Measurements from ENCODE around the gene HEMK1. TPM values are rescaled to one million over a fixed set of nuclear protein-coding genes. Genes with fewer than 3 reads are reported as not detected.

HEMK1 gene
- total RNA-seq, 2 donors from 2014 or later: 8.5 to 17.1 TPM

- Histone ChIP-seq H3K9me3 (no peaks in the 10 kb centered on the region), H3K36me3 (no peaks in the 10 kb centered on the region), H3K27me3 (replicated peaks; ENCODE audit: insufficient read depth) (no peaks in the 10 kb centered on the region), H3K27ac (peak overlapping the region; percentile 21 to 36), H3K4me3 (no peak overlapping the region), H3K4me1 (replicated peaks) (peaks cover 28% of the 10 kb centered on the region)
- DNase-seq (ENCODE audit: low spot score): no peak
- TF ChIP-seq POLR2A (IDR thresholded peaks at IDR 0.05) (no peak), POLR2AphosphoS5 (IDR thresholded peaks at IDR 0.05) (peak; percentile 71)
- WGBS: 82% methylated on average over 1 of the region's 1 CpG
- intact Hi-C loops (cut with DNase I): no loop called here
Observed at GRCh38 chr3:50620420-50620819, 51.1 kb downstream of the HEMK1 start.

GRCh38 chr3:50620820-50621219 is 51.5 kb downstream of the HEMK1 start:
- Histone ChIP-seq H3K4me3 (no peak overlapping the region), H3K27me3 (replicated peaks; ENCODE audit: insufficient read depth) (no peaks in the 10 kb centered on the region), H3K27ac (peak overlapping the region; percentile 21 to 36), H3K36me3 (no peaks in the 10 kb centered on the region), H3K9me3 (no peaks in the 10 kb centered on the region), H3K4me1 (replicated peaks) (peaks cover 28% of the 10 kb centered on the region)
- no peak for DNase-seq (ENCODE audit: low spot score)
- TF ChIP-seq POLR2A (IDR thresholded peaks at IDR 0.05) (no peak), CTCF (IDR thresholded peaks at IDR 0.05) (no peak), POLR2AphosphoS5 (IDR thresholded peaks at IDR 0.05) (no peak)
- 66% methylated on average over 4 of the region's 4 CpGs for WGBS
- intact Hi-C loops (cut with DNase I): no loop called here

GRCh38 chr3:50622881-50623280 is 53.6 kb downstream of the HEMK1 start:
- intact Hi-C loops (cut with DNase I): no loop called here
- H3K9me3 ChIP-seq: no peaks in the 10 kb centered on the region
- WGBS: 44% methylated on average over 3 of the region's 3 CpGs
- no peaks in the 10 kb centered on the region for H3K27me3 ChIP-seq (replicated peaks; ENCODE audit: insufficient read depth)
- no peaks in the 10 kb centered on the region for H3K36me3 ChIP-seq
- peak overlapping the region; percentile 4 to 12 for H3K27ac ChIP-seq
- H3K4me3 ChIP-seq: no peak overlapping the region
- TF ChIP-seq CTCF (IDR thresholded peaks at IDR 0.05) (no peak), POLR2AphosphoS5 (IDR thresholded peaks at IDR 0.05) (peak; percentile 74)
- peak; percentile 69 for DNase-seq (ENCODE audit: low spot score)
- peaks cover 22% of the 10 kb centered on the region for H3K4me1 ChIP-seq (replicated peaks)

- Histone ChIP-seq H3K9me3 (no peaks in the 10 kb centered on the region), H3K27me3 (replicated peaks; ENCODE audit: insufficient read depth) (no peaks in the 10 kb centered on the region), H3K36me3 (no peaks in the 10 kb centered on the region), H3K4me1 (replicated peaks) (peaks cover 20% of the 10 kb centered on the region), H3K4me3 (no peak overlapping the region), H3K27ac (no peak overlapping the region)
- WGBS: 65% methylated on average over 6 of the region's 6 CpGs
- no peak for DNase-seq (ENCODE audit: low spot score)
- TF ChIP-seq POLR2A (IDR thresholded peaks at IDR 0.05) (no peak), CTCF (IDR thresholded peaks at IDR 0.05) (no peak), POLR2AphosphoS5 (IDR thresholded peaks at IDR 0.05) (no peak)
- intact Hi-C loops (cut with DNase I): no loop called here
Observed at GRCh38 chr3:50623840-50624474, 54.6 kb downstream of the HEMK1 start.

GRCh38 chr3:50624634-50625033 is 55.3 kb downstream of the HEMK1 start:
- no peak for TF ChIP-seq POLR2AphosphoS5 (IDR thresholded peaks at IDR 0.05)
- TF ChIP-seq POLR2A (IDR thresholded peaks at IDR 0.05): no peak
- intact Hi-C loops (cut with DNase I): no loop called here
- DNase-seq (ENCODE audit: low spot score): no peak
- Histone ChIP-seq H3K27me3 (replicated peaks; ENCODE audit: insufficient read depth) (no peaks in the 10 kb centered on the region), H3K9me3 (no peaks in the 10 kb centered on the region), H3K4me1 (replicated peaks) (peaks cover 20% of the 10 kb centered on the region), H3K4me3 (no peak overlapping the region), H3K36me3 (no peaks in the 10 kb centered on the region), H3K27ac (no peak overlapping the region)
- 90% methylated on average over 2 of the region's 2 CpGs for WGBS

Data from prostate gland (tissue), 2 donors.